Measurements from ENCODE around the gene HIF3A.
A peak's percentile ranks its signal among the peaks of the same experiment; 100 is the strongest.
"Not testable (repeated sequence)": the region's sequence is repeated elsewhere in the genome, so short reads cannot be mapped to it uniquely, and the experiment has no call there.

HIF3A gene

GRCh38 chr19:46367426-46367825 lies 70.6 kb downstream of the HIF3A start:
- H3K27ac Mint-ChIP-seq = no peak overlapping the region
- H3K36me3 Mint-ChIP-seq (ENCODE audit: low read depth) = peaks cover 22% of the 10 kb centered on the region
- H3K27me3 Mint-ChIP-seq (ENCODE audit: low read depth) = no peaks in the 10 kb centered on the region
- peaks cover 24% of the 10 kb centered on the region for H3K4me1 Mint-ChIP-seq (ENCODE audit: low read depth)
- no peaks in the 10 kb centered on the region for H3K9me3 Mint-ChIP-seq
- DNase-seq (ENCODE audit: low spot score) = no peak
- H3K4me3 Mint-ChIP-seq = no peak overlapping the region

GRCh38 chr19:46368116-46368515 lies 71.3 kb downstream of the HIF3A start:
- H3K4me1 Mint-ChIP-seq (ENCODE audit: low read depth) = peaks cover 24% of the 10 kb centered on the region
- no peak overlapping the region for H3K27ac Mint-ChIP-seq
- peaks cover 22% of the 10 kb centered on the region for H3K36me3 Mint-ChIP-seq (ENCODE audit: low read depth)
- no peak for DNase-seq (ENCODE audit: low spot score)
- no peaks in the 10 kb centered on the region for H3K27me3 Mint-ChIP-seq (ENCODE audit: low read depth)
- H3K4me3 Mint-ChIP-seq = no peak overlapping the region
- H3K9me3 Mint-ChIP-seq = no peaks in the 10 kb centered on the region

DNA sequence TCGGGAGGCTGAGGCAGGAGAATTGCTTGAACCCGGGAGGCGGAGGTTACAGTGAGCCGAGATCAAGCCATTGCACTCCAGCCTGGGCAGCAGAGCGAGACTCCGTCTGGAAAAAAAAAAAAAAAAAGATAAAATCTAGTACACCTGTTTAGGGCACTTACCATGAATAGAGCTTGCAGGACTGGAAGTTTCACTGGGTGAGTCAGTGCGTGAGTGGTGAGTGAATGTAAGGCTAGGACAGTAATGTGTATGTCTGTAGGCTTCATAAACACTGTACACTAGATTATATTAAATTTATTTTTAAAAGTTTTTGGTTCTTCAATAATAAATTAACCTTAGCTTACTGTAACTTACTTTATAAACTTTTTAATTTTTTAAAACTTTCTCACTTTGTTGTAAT lies 73.0 kb downstream of the HIF3A start:
- Mint-ChIP-seq H3K9me3 (no peaks in the 10 kb centered on the region), H3K4me3 (no peak overlapping the region), H3K27me3 (ENCODE audit: low read depth) (no peaks in the 10 kb centered on the region), H3K36me3 (ENCODE audit: low read depth) (peaks cover 14% of the 10 kb centered on the region), H3K27ac (no peak overlapping the region), H3K4me1 (ENCODE audit: low read depth) (peaks cover 15% of the 10 kb centered on the region)
- no peak for DNase-seq (ENCODE audit: low spot score)

GRCh38 chr19:46371371-46371901 lies 74.6 kb downstream of the HIF3A start:
- Mint-ChIP-seq H3K4me3 (no peak overlapping the region), H3K27ac (peak overlapping the region; percentile 6), H3K4me1 (ENCODE audit: low read depth) (peaks cover 15% of the 10 kb centered on the region), H3K27me3 (ENCODE audit: low read depth) (no peaks in the 10 kb centered on the region), H3K9me3 (no peaks in the 10 kb centered on the region), H3K36me3 (ENCODE audit: low read depth) (peaks cover 16% of the 10 kb centered on the region)
- no peak for DNase-seq (ENCODE audit: low spot score)

- DNase-seq (ENCODE audit: low spot score) = no peak
- Mint-ChIP-seq H3K36me3 (ENCODE audit: low read depth) (peaks cover 21% of the 10 kb centered on the region), H3K9me3 (no peaks in the 10 kb centered on the region), H3K27me3 (ENCODE audit: low read depth) (no peaks in the 10 kb centered on the region), H3K4me3 (no peak overlapping the region), H3K4me1 (ENCODE audit: low read depth) (peaks cover 15% of the 10 kb centered on the region), H3K27ac (no peak overlapping the region)
Observed at GRCh38 chr19:46372901-46373490, 76.2 kb downstream of the HIF3A start.

DNA sequence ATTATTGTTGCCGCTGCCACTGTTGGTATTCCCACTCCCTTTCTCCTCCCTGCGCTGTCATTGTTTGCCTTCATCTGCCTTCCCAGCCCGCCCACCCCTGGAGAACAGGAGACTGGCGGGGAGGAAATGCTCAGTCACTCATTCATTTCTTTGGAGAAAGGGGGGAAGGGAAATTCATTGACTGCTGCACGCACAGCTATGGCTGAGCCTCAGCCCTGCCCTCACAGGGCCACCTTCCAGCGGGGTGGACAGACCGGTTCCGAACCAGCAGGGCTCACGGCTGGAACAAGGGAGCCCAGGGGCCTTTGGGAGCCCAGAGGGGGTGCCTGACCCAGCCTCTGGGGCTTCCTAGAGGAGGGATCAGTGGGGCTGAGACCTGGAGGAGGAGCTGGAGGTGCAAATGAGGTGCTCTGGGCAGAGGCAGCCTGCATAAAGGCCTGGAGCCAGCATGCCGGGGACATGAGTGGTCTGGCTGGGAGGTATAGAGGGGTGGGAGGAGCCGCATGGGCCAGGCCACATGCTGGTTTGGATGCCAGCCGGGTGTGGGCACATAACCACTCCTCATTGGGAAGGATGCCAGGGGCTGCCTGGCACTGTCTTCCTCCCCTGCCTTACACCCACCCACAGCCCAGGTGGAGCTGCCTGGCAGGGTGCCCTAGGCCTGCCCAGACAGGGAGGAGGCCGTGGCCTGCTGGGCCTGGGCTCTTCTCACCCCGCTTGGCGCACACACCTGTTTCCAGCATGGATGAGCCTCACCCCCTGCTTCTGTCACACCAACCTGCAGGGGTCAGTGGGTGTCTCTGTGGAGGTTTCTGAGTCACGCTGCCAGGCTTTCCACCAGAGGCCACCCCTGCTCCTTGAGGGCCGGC lies 76.9 kb downstream of the HIF3A start:
- DNase-seq (ENCODE audit: low spot score) = no peak
- H3K4me3 Mint-ChIP-seq = no peak overlapping the region
- H3K4me1 Mint-ChIP-seq (ENCODE audit: low read depth) = peaks cover 15% of the 10 kb centered on the region
- H3K27me3 Mint-ChIP-seq (ENCODE audit: low read depth) = no peaks in the 10 kb centered on the region
- peaks cover 25% of the 10 kb centered on the region for H3K36me3 Mint-ChIP-seq (ENCODE audit: low read depth)
- H3K9me3 Mint-ChIP-seq = no peaks in the 10 kb centered on the region
- H3K27ac Mint-ChIP-seq = peak overlapping the region; percentile 11

- H3K9me3 Mint-ChIP-seq = no peaks in the 10 kb centered on the region
- H3K36me3 Mint-ChIP-seq (ENCODE audit: low read depth) = peaks cover 28% of the 10 kb centered on the region
- no peak overlapping the region for H3K27ac Mint-ChIP-seq
- H3K4me1 Mint-ChIP-seq (ENCODE audit: low read depth) = peaks cover 16% of the 10 kb centered on the region
- H3K4me3 Mint-ChIP-seq = no peak overlapping the region
- DNase-seq (ENCODE audit: low spot score) = no peak
- no peaks in the 10 kb centered on the region for H3K27me3 Mint-ChIP-seq (ENCODE audit: low read depth)
Observed at GRCh38 chr19:46374536-46375475, 78.0 kb downstream of the HIF3A start.

DNA sequence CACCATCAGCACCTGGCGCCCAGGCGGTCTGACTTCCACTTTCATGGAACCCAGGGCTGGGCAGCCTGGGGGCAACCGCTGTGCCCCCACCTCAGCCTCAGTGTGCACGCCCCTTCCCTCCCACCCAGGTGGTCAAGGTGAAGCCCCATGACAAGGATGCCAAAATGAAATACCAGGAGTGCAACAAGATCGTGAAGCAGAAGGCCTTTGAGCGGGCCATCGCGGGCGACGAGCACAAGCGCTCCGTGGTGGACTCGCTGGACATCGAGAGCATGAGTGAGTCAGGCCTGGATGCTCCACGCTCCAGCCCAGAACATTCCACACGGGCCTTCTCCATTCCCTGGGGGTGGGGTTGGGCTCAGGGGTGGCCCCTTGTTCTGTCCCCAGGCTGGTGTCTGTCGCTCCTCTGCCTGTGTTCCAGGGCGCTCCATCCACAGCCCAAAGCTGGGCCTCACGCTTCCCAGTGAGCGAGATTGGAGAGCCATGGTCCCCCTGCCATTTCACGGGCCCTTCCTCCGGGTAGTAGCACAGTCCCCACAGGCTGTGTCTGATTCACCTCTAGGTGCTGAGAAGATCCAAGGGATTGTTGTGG lies 78.7 kb downstream of the HIF3A start:
- Mint-ChIP-seq H3K4me1 (ENCODE audit: low read depth) (peaks cover 16% of the 10 kb centered on the region), H3K36me3 (ENCODE audit: low read depth) (peaks cover 32% of the 10 kb centered on the region)
- H3K27ac Mint-ChIP-seq; H3K4me3 Mint-ChIP-seq; H3K27me3 Mint-ChIP-seq (ENCODE audit: low read depth); DNase-seq (ENCODE audit: low spot score); H3K9me3 Mint-ChIP-seq: not testable (repeated sequence)

GRCh38 chr19:46376241-46377153 lies 79.7 kb downstream of the HIF3A start:
- Mint-ChIP-seq H3K27me3 (ENCODE audit: low read depth) (no peaks in the 10 kb centered on the region), H3K4me1 (ENCODE audit: low read depth) (peaks cover 11% of the 10 kb centered on the region), H3K27ac (no peak overlapping the region), H3K36me3 (ENCODE audit: low read depth) (peaks cover 37% of the 10 kb centered on the region), H3K9me3 (no peaks in the 10 kb centered on the region), H3K4me3 (no peak overlapping the region)
- DNase-seq (ENCODE audit: low spot score) = no peak

DNA sequence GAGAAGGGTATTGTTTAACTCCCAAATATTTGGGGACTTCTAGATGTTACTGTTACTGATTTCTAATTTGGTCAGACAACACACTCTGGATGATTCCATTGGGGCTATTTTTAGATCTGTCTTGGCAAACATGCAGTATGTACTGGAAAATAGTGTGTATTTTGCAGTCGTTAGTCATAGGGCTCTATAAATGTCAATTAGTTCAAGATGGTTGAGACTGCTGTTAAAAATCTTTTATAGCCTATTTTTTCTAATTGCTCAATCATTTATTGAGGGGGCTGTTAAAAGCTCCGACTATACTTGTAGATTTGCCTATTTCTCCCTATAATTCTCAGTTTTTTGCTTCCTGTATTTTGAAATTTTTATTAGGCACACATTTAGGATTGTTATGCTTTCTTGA lies 81.4 kb downstream of the HIF3A start:
- Mint-ChIP-seq H3K9me3 (no peaks in the 10 kb centered on the region), H3K27ac (no peak overlapping the region), H3K4me3 (no peak overlapping the region), H3K27me3 (ENCODE audit: low read depth) (no peaks in the 10 kb centered on the region), H3K36me3 (ENCODE audit: low read depth) (peaks cover 42% of the 10 kb centered on the region), H3K4me1 (ENCODE audit: low read depth) (peaks cover 2% of the 10 kb centered on the region)
- DNase-seq (ENCODE audit: low spot score) = no peak

DNA sequence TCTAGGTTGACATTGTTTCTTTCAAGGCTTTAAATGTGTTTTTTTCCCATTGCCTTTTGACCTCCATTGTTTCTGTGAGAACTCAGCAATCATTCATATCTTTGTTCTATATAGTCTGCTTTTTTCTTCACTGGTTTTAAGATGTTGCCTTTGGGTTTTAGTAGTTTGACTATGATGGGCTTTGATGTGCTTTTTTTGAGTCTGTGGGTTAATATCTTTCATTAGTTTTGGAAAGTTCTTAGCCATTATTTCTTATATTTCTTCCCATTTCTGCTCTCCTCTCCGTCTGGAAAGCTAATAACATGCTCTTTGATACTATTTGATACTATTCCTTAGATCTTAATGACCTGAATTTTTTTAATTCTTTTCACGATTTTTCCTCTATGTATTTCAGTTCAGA lies 83.8 kb downstream of the HIF3A start:
- Mint-ChIP-seq H3K4me3 (no peak overlapping the region), H3K36me3 (ENCODE audit: low read depth) (peaks cover 59% of the 10 kb centered on the region), H3K27ac (no peak overlapping the region)

GRCh38 chr19:46381346-46381745 lies 84.5 kb downstream of the HIF3A start:
- no peak for DNase-seq (ENCODE audit: low spot score)
- peaks cover 2% of the 10 kb centered on the region for H3K4me1 Mint-ChIP-seq (ENCODE audit: low read depth)
- no peaks in the 10 kb centered on the region for H3K27me3 Mint-ChIP-seq (ENCODE audit: low read depth)
- no peak overlapping the region for H3K27ac Mint-ChIP-seq
- peaks cover 56% of the 10 kb centered on the region for H3K36me3 Mint-ChIP-seq (ENCODE audit: low read depth)
- no peaks in the 10 kb centered on the region for H3K9me3 Mint-ChIP-seq
- no peak overlapping the region for H3K4me3 Mint-ChIP-seq

More for the DNA sequence above, 83.8 kb downstream of the HIF3A start:
- peaks cover 2% of the 10 kb centered on the region for H3K4me1 Mint-ChIP-seq (ENCODE audit: low read depth)
- DNase-seq (ENCODE audit: low spot score) = no peak
- H3K9me3 Mint-ChIP-seq = no peaks in the 10 kb centered on the region
- no peaks in the 10 kb centered on the region for H3K27me3 Mint-ChIP-seq (ENCODE audit: low read depth)
